Amniotic epithelial cell (primary cell): ENCODE data around the gene DLL1.
"Not testable (repeated sequence)": the region's sequence is repeated elsewhere in the genome, so short reads cannot be mapped to it uniquely, and the experiment has no call there.

ENCODE experiments used
- DNase-seq: peaks from one replicate; pipeline ENCODE4 v3.0.0-alpha.2; 2010; ENCODE audit warnings: low read depth

The DLL1 gene

GRCh38 chr6:170267688-170268087 is 23.2 kb downstream of the DLL1 start:
- no peak for DNase-seq

DNA sequence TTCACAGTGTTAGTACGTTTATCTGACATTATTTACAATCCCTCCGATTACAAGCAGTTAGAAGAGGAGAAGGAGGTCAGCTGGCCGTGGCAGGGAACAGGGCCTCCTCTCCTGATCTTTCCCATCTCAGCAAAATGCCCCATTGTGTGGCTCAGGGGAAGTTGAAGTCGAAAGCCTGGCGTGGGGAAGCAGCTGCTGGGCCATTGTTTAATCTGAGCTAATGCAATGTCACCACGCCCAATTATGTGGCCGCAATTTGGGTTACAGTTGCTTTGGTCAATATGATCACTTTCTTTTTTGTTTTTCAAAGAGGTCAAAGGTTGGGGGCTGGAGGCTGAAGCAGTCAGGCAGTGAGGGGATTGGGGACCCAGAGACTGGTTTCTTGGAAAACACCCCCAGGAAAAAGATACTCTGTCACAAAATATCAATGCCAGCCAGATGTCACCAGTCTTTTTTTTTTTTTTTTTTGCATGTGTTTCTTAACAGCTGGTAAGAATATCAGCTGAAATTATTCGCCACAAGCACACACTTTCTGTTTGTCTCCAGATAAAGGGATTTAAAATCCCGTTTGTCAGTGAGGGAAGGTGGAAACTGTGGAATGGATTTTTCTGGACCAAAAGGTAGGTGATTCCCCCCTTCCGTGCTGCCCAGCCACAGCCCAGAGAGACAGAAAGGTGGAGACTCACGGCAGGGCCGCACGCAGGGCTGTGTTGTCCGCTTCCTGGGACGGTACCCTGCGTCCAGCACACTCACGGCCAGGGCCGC is 24.6 kb downstream of the DLL1 start:
- DNase-seq, result no peak

- DNase-seq, result no peak
Observed at GRCh38 chr6:170265655-170266054, 25.2 kb downstream of the DLL1 start.

- not testable (repeated sequence) for DNase-seq
Observed at GRCh38 chr6:170264644-170265043, 26.2 kb downstream of the DLL1 start.

GRCh38 chr6:170264086-170264485 is 26.8 kb downstream of the DLL1 start:
- DNase-seq, result no peak

- no peak for DNase-seq
Observed at GRCh38 chr6:170263410-170263809, 27.5 kb downstream of the DLL1 start.

- DNase-seq, result no peak
Observed at GRCh38 chr6:170262489-170263088, 28.3 kb downstream of the DLL1 start.

GRCh38 chr6:170261643-170262488 is 29.0 kb downstream of the DLL1 start:
- DNase-seq, result no peak

GRCh38 chr6:170260686-170261085 is 30.2 kb downstream of the DLL1 start:
- no peak for DNase-seq

DNA sequence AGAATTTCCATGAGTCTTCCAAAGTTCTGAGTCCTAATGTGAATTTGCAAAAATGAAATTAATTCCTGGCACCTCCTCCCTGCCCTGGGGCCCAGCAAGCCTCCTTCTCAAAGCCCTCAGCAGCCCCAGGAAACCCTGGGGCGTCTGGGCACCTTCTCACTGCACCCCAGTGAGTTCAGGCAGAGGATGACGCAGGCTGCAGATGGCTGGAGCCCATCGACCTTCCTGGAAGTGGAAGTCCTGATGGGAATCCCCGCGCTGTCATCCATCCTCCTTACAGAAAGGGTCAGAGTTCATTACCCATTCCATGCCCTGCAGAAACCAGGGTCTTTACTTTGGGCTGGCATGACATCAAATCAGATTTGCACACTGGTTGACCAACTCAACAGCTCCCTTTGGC is 31.6 kb downstream of the DLL1 start:
- DNase-seq, result no peak

- no peak for DNase-seq
Observed at GRCh38 chr6:170258407-170258806, 32.5 kb downstream of the DLL1 start.

GRCh38 chr6:170257376-170257775 is 33.5 kb downstream of the DLL1 start:
- no peak for DNase-seq

- DNase-seq, result no peak
Observed at GRCh38 chr6:170256641-170257040, 34.2 kb downstream of the DLL1 start.

- no peak for DNase-seq
Observed at GRCh38 chr6:170255426-170256125, 35.3 kb downstream of the DLL1 start.

GRCh38 chr6:170254315-170255213 is 36.3 kb downstream of the DLL1 start:
- no peak for DNase-seq

DNA sequence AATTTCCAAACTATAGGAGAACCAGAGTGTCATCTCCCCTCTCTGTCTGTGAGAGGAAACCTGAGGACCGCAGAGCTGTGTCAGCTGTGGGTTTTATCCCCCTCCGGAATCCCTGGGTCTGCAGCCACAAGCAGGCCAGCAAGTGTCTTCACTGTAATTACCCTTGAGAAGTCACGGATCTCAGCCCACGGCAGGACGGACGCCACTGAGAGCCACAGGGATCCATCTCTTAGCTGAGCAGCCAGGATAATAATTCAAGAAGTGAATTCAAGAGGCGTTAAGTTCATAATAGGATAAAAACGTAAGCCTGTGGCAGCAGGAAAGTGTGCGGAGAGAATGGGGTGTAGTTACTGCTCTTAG is 37.0 kb downstream of the DLL1 start:
- DNase-seq, result no peak

DNA sequence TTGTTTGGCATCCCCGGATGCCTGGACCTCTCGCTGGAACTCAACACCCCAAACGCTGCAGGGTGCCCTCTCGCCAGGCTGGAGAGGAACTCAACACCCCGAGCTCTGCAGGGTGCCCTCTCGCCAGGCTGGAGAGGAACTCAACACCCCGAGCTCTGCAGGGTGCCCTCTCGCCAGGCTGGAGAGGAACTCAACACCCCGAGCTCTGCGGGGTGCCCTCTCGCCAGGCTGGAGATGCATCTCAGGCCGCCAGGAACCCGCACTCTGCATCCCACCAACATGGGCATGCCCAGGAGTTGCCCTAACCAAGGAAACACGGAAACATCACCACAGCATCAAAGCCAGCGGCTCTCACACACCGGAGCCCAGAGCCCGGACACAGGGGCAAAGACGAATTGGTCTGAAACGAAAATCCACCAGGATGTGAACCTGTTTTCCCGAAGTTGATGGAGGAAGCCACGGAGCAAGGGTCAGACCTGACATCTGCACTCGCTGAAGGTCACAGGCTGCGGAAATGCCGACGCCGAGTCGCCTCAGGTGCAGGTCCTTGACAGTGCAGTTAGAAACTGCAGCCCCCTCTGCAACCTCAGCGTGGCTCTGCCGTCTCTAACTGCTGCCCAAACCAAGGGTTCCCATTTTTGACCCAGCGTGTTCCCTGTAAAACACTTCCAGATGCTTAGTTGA is 37.5 kb downstream of the DLL1 start:
- no peak for DNase-seq

DNA sequence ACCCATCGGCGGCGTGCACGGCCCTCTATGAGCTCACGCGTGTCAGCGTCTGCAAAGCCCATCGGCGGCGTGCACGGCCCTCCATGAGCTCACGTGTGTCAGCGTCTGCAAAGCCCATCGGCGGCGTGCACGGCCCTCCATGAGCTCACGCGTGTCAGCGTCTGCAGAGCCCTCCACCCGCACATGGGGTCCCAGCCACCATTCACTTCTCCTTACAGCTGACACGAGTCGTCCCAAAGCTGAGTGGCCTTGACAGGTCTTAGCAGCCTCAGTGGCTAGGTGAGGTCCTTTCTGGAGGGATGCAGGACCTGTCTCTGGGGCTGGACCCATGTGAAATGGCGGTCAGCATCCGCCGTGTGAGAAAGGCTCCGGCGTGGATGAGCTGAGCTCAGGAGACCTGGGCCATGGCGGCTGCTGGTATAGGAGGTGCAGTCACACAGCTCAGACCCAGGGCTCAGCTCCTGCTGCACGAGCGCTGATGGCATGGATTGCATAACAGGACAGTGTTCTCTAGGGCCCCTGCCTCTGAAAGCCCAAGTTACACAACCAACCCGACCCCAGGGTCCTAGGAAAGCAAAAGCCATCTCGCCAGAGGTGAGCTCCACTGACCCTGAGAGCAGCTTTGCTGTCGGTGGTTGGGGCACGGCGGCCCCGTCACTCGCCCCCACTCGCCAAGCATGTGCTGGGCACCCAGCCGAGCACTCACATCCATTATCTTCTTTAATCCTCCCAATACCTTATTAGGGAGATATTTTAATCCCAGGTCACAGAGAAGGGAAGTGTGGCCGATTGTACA is 38.9 kb downstream of the DLL1 start:
- DNase-seq, result no peak

- no peak for DNase-seq
Observed at GRCh38 chr6:170250981-170251775, 39.7 kb downstream of the DLL1 start.
